K562 (cell line): Measurements from ENCODE around the gene F13A1. TPM values are rescaled to one million over a fixed set of nuclear protein-coding genes. Genes with fewer than 3 reads are reported as not detected.

Experiments used
- ATAC-seq: fragments of 200-7000 bp; cut with Tn5 transposase; 3 replicates; pipeline ENCODE4 v1.9.1; 2020; ENCODE audit warnings: moderate library complexity
- BruUV-seq: library from RNA; stranded (reverse); fragments of 400-500 nt; replicated peaks from 2 replicates; lab custom pipeline; 2021; lab: Mats Ljungman, UMichigan
- CTCF ChIA-PET: fragments of 300-600 bp; formaldehyde crosslinking; extraction: SDS; loops from one replicate; lab custom pipeline; 2021; ENCODE audit warnings: low intra/inter-chr PET ratio; lab: Yijun Ruan, JAX
- POLR2A ChIA-PET: fragments of 300-600, 350-650 bp; sonication (Branson Sonifier 250); formaldehyde crosslinking; extraction: SDS; loops from one replicate; lab custom pipeline; 2021; ENCODE audit warnings: antibody characterized with exemption, inconsistent platforms; lab: Yijun Ruan, JAX
- DNase-seq, 4 experiments: peaks; one replicate each; pipeline versions ENCODE4 v3.0.0 to v3.0.0-alpha.2; 2011 to 2018; ENCODE audit warnings: low spot score in 3 of 4, mixed read lengths in 3 of 4; ENCODE audit errors: extremely low read depth in 1 of 4
- FAIRE-seq: peaks from 2 replicates; lab custom pipeline; 2011; peaks lifted over from hg19 to GRCh38; lab: Jason Lieb, UNC
- H2AFZ ChIP-seq: 2 replicates; pipeline ENCODE4 v1.6.0; 2011; ENCODE audit warnings: low read depth, low read length, control low read depth, inconsistent platforms
- H3K27ac ChIP-seq: fragments of 200-600 bp; 3 replicates; pipeline ENCODE4 v1.8.0; 2011; ENCODE audit warnings: low read depth, mild to moderate bottlenecking, control low read depth, inconsistent platforms, low read length, moderate library complexity, mixed read lengths; ENCODE audit errors: extremely low read depth
- H3K27me3 ChIP-seq, 2 experiments: fragments of 300-600 bp in 1 of 2; 2 replicates in 1 of 2; 3 replicates in 1 of 2; pipeline versions ENCODE4 v1.6.0 to v1.8.0; 2011; ENCODE audit warnings: inconsistent platforms in 2 of 2, low read length in 2 of 2, mild to moderate bottlenecking in 1 of 2, mixed read lengths in 1 of 2, moderate library complexity in 1 of 2; ENCODE audit not compliant: control insufficient read depth in 2 of 2, insufficient read depth in 2 of 2
- H3K36me3 ChIP-seq: fragments of 300-600 bp; 3 replicates; pipeline ENCODE4 v1.8.0; 2011; ENCODE audit warnings: mild to moderate bottlenecking, low read length, inconsistent platforms; ENCODE audit not compliant: control insufficient read depth, insufficient read depth
- H3K4me1 ChIP-seq, 2 experiments: fragments of 200-600 bp in 1 of 2; replicated peaks in 1 of 2; 2 replicates in 1 of 2; 3 replicates in 1 of 2; pipeline versions ENCODE4 v1.5.1 to v1.8.0; 2011; ENCODE audit warnings: inconsistent platforms in 2 of 2, low read length in 2 of 2, mild to moderate bottlenecking in 1 of 2, mixed read lengths in 1 of 2, moderate library complexity in 1 of 2; ENCODE audit not compliant: control insufficient read depth in 2 of 2, insufficient read depth in 2 of 2
- H3K4me2 ChIP-seq: 2 replicates; pipeline ENCODE4 v1.6.1; 2011; ENCODE audit warnings: low read length, control low read depth, inconsistent platforms, mixed read lengths; ENCODE audit not compliant: insufficient read depth
- H3K4me3 ChIP-seq: fragments of 200-600 bp; sonication (generic), shearing (Covaris generic); 2 replicates; pipeline ENCODE4 v1.5.1; 2016; ENCODE audit warnings: control low read depth, inconsistent platforms
- H3K79me2 ChIP-seq: fragments of 200-600 bp; 3 replicates; pipeline ENCODE4 v1.8.0; 2011; ENCODE audit warnings: low read length, inconsistent platforms; ENCODE audit not compliant: control insufficient read depth, insufficient read depth
- H3K9ac ChIP-seq, 2 experiments: 2 replicates each; pipeline versions ENCODE4 v1.6.0 to v1.6.1; 2011; ENCODE audit warnings: low read depth in 2 of 2, low read length in 2 of 2, control low read depth in 1 of 2, inconsistent platforms in 1 of 2, mild to moderate bottlenecking in 1 of 2, mixed read lengths in 1 of 2; ENCODE audit not compliant: insufficient read depth in 1 of 2
- H3K9me1 ChIP-seq: one replicate; pipeline ENCODE4 v1.6.0; 2011; ENCODE audit warnings: inconsistent platforms, mild to moderate bottlenecking, low read length, moderate library complexity; ENCODE audit not compliant: control insufficient read depth, insufficient read depth
- H3K9me3 ChIP-seq: replicated peaks from 2 replicates; pipeline ENCODE4 v1.5.1; 2011; ENCODE audit warnings: low read depth, low read length, inconsistent platforms; ENCODE audit not compliant: control insufficient read depth, insufficient read depth
- H4K20me1 ChIP-seq: replicated peaks from 2 replicates; pipeline ENCODE4 v1.6.1; 2011; ENCODE audit warnings: low read length, inconsistent platforms, mixed read lengths; ENCODE audit not compliant: control insufficient read depth, insufficient read depth
- JUN ChIP-seq, 2 experiments: sonication (generic) in 1 of 2; formaldehyde crosslinking in 1 of 2; IDR thresholded peaks; 2 replicates each; pipeline versions ENCODE4 v1.6.1 to v1.8.0; 2012 to 2022; ENCODE audit warnings: borderline replicate concordance in 2 of 2, mild to moderate bottlenecking in 2 of 2, improper control_type of control experiment in 1 of 2, low read depth in 1 of 2, low read length in 1 of 2, missing genetic modification reagents in 1 of 2
- MCM7 ChIP-seq, 2 experiments: fragments of 450-650 bp; IDR thresholded peaks; 2 replicates each; pipeline ENCODE4 v1.6.1; 2016 to 2018
- PHF8 ChIP-seq: fragments of 200-600 bp; sonication (generic); IDR thresholded peaks from 2 replicates; pipeline ENCODE4 v1.6.1; 2012; ENCODE audit warnings: mixed run types, mild to moderate bottlenecking, inconsistent platforms, low read length, moderate library complexity, borderline replicate concordance
- RBBP5 ChIP-seq: fragments of 200-600 bp; sonication (generic); IDR thresholded peaks from 2 replicates; pipeline ENCODE4 v1.6.1; 2012; ENCODE audit warnings: borderline replicate concordance, mild to moderate bottlenecking, low read length, control low read depth, inconsistent platforms; ENCODE audit not compliant: insufficient read depth, poor library complexity, severe bottlenecking
- SNIP1 ChIP-seq: fragments of 450-650 bp; IDR thresholded peaks from 2 replicates; pipeline ENCODE4 v1.7.1; 2017; ENCODE audit warnings: low read depth, mild to moderate bottlenecking
- SOX6 ChIP-seq: fragments of 450-650 bp; IDR thresholded peaks from 2 replicates; pipeline ENCODE4 v1.6.1; 2014; ENCODE audit warnings: mild to moderate bottlenecking
- SRSF7 ChIP-seq: fragments of 200-400 bp; formaldehyde crosslinking; optimal IDR thresholded peaks from 2 replicates; pipeline ENCODE3; 2017; ENCODE audit warnings: mild to moderate bottlenecking, low read depth, low read length
- ZKSCAN3 ChIP-seq: fragments of 250-450 bp; sonication (Bioruptor Pico); IDR thresholded peaks from 2 replicates; pipeline ENCODE4 v1.4.0; 2020
- ZNF146 ChIP-seq: IDR thresholded peaks from one replicate; pipeline ENCODE4 v1.6.1; 2018; ENCODE audit warnings: missing compliant biosample characterization; ENCODE audit not compliant: unreplicated experiment
- ZNF232 ChIP-seq: sonication (generic); formaldehyde crosslinking; IDR thresholded peaks from 2 replicates; pipeline ENCODE4 v1.8.0; 2022; ENCODE audit warnings: mild to moderate bottlenecking, missing genetic modification reagents
- ZNF282 ChIP-seq: sonication (generic); formaldehyde crosslinking; IDR thresholded peaks from 2 replicates; pipeline ENCODE4 v1.8.1; 2023; ENCODE audit warnings: missing genetic modification reagents
- WGBS: fragments of 100-300 bp; shearing (Covaris generic); methylation state at CpG from one replicate; pipeline ENCODE4 v1.1.6; 2016; ENCODE audit warnings: low coverage, mixed read lengths; ENCODE audit not compliant: insufficient coverage; ENCODE audit errors: missing lambda C conversion rate; 5-methylcytosine and 5-hydroxymethylcytosine counted together
- in situ Hi-C: fragments of 300-500 bp; cut with MboI; formaldehyde crosslinking; loops from 4 replicates; pipeline ENCODE4 v1.15.0; 2018; ENCODE audit warnings: inconsistent platforms, mixed read lengths
- intact Hi-C: fragments of 100-400 bp; cut with micrococcal nuclease; formaldehyde crosslinking; loops from 2 replicates; pipeline ENCODE4 v1.14.2; 2022
- polyA plus RNA-seq, 8 experiments: library from polyadenylated mRNA; depleted of rRNA in 4 of 8; stranded (reverse) in 5 of 8; unstranded in 3 of 8; fragments of >200 nt; fragmentation: Nextera tagmentation in 2 of 8; fragmentation: Illumina TruSeq in 1 of 8; extraction: Ambion mirVana in 2 of 8; extraction: Trizol in 1 of 8; gene quantifications; 2 replicates each; pipeline versions ENCODE4 v1.2.1 to v1.2.3, GENCODE V29; 2011 to 2014; ENCODE audit warnings: inconsistent platforms in 1 of 8, missing spikeins in 1 of 8
- total RNA-seq, 7 experiments: library from RNA; depleted of rRNA in 6 of 7; stranded (reverse); fragments of >200 nt in 6 of 7; fragmentation: Illumina TruSeq in 2 of 7; extraction: Trizol in 2 of 7; gene quantifications; 2 replicates each; pipeline versions ENCODE4 v1.2.1 to v1.2.3, GENCODE V29; 2011 to 2021; ENCODE audit warnings: low replicate concordance in 1 of 7
- TF ChIP-seq, protein P1 (sequence below), 3 experiments: fragments of 200-800 bp in 1 of 3; fragments of 250-450 bp in 1 of 3; fragments of 450-650 bp in 1 of 3; sonication (Bioruptor Pico) in 1 of 3; sonication (Bioruptor generic) in 1 of 3; formaldehyde crosslinking in 1 of 3; IDR thresholded peaks; 2 replicates each; pipeline versions ENCODE4 v1.6.1 to v1.8.0; 2016 to 2022; ENCODE audit warnings: mild to moderate bottlenecking in 2 of 3, missing genetic modification characterization in 2 of 3, missing compliant biosample characterization in 1 of 3, moderate library complexity in 1 of 3
- TF ChIP-seq, protein P2 (sequence below): fragments of 250-450 bp; sonication (Bioruptor Pico); IDR thresholded peaks from 2 replicates; pipeline ENCODE4 v1.5.0; 2020; ENCODE audit warnings: mild to moderate bottlenecking
- TF ChIP-seq, protein P3 (sequence below): fragments of 450-650 bp; formaldehyde crosslinking; IDR thresholded peaks from 2 replicates; pipeline ENCODE4 v1.4.0; 2022; ENCODE audit warnings: missing genetic modification characterization
- TF ChIP-seq, protein P4 (sequence below): sonication (generic); IDR thresholded peaks from 2 replicates; pipeline ENCODE4 v1.6.1; 2016

Gene F13A1
- total and polyA plus RNA-seq, 9 of the 15 experiments (the other 6 are each of a cell fraction or from before 2014, with no cell fraction given): 0.33 TPM; not detected in 8

- no peak for TF ChIP-seq JUN (IDR thresholded peaks at IDR 0.05; ENCODE audit: borderline replicate concordance, low read depth, low read length)
- TF ChIP-seq JUN (CRISPR knock-in tag; IDR thresholded peaks at IDR 0.05; ENCODE audit: borderline replicate concordance): no peak
- TF ChIP-seq ZNF282: no peak
- TF ChIP-seq SRSF7: no peak
- TF ChIP-seq, protein P1, sequence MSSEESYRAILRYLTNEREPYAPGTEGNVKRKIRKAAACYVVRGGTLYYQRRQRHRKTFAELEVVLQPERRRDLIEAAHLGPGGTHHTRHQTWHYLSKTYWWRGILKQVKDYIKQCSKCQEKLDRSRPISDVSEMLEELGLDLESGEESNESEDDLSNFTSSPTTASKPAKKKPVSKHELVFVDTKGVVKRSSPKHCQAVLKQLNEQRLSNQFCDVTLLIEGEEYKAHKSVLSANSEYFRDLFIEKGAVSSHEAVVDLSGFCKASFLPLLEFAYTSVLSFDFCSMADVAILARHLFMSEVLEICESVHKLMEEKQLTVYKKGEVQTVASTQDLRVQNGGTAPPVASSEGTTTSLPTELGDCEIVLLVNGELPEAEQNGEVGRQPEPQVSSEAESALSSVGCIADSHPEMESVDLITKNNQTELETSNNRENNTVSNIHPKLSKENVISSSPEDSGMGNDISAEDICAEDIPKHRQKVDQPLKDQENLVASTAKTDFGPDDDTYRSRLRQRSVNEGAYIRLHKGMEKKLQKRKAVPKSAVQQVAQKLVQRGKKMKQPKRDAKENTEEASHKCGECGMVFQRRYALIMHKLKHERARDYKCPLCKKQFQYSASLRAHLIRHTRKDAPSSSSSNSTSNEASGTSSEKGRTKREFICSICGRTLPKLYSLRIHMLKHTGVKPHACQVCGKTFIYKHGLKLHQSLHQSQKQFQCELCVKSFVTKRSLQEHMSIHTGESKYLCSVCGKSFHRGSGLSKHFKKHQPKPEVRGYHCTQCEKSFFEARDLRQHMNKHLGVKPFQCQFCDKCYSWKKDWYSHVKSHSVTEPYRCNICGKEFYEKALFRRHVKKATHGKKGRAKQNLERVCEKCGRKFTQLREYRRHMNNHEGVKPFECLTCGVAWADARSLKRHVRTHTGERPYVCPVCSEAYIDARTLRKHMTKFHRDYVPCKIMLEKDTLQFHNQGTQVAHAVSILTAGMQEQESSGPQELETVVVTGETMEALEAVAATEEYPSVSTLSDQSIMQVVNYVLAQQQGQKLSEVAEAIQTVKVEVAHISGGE (CRISPR knock-in tag; IDR thresholded peaks at IDR 0.05): no peak
These were observed 196.7 kb downstream of the F13A1 start (continued) for GRCh38 chr6:6123803-6124202.

DNA sequence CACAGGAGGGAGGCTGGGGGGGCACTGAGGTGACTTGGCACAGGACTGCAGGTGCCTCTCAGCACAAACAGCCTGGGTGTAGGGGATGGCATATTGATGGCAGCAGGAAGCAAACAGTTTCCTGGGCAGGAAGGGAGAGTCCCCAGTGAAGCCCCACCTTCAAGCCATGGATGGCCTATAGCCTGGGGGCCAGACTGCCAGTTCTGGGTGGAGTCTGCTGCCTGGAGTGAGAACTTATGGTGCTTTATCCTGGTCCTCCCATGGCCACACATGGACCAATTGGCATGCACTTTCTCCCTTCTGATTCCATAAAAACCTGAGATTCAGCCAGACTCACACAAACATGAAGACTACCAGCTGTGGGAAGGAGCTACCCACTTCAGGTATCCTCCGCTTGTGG is 198.5 kb downstream of the F13A1 start:
- in situ Hi-C loops (no loop called here), intact Hi-C loops (no loop called here)
- ChIA-PET POLR2A (no interaction called here), CTCF (no interaction called here)
- H3K36me3 ChIP-seq: no peaks in the 10 kb centered on the region
- H3K27ac ChIP-seq: no peak overlapping the region
- H3K9me3 ChIP-seq: no peaks in the 10 kb centered on the region
- H3K4me2 ChIP-seq: no peak overlapping the region
- H3K4me3 ChIP-seq: no peak overlapping the region
- ATAC-seq (no peak), DNase-seq (no peak), FAIRE-seq (no peak)
- no peaks in the 10 kb centered on the region for H3K27me3 ChIP-seq
- H4K20me1 ChIP-seq: no peaks in the 10 kb centered on the region
- no peaks in the 10 kb centered on the region for H3K79me2 ChIP-seq
- WGBS: 0% methylated on average over 1 of the region's 1 CpG
- H3K9ac ChIP-seq: no peak overlapping the region
- no peaks in the 10 kb centered on the region for H3K9me1 ChIP-seq
- BruUV-seq: no TSS peak
- no peak overlapping the region for H2AFZ ChIP-seq
- H3K4me1 ChIP-seq: no peaks in the 10 kb centered on the region
- TF ChIP-seq PHF8 (no peak), ZNF232 (CRISPR knock-in tag) (no peak), RBBP5 (no peak), SNIP1 (no peak), MCM7 (IDR thresholded peaks at IDR 0.05) (no peak), SOX6 (no peak), ZKSCAN3 (no peak), ZNF146 (no peak)
- TF ChIP-seq, protein P2, sequence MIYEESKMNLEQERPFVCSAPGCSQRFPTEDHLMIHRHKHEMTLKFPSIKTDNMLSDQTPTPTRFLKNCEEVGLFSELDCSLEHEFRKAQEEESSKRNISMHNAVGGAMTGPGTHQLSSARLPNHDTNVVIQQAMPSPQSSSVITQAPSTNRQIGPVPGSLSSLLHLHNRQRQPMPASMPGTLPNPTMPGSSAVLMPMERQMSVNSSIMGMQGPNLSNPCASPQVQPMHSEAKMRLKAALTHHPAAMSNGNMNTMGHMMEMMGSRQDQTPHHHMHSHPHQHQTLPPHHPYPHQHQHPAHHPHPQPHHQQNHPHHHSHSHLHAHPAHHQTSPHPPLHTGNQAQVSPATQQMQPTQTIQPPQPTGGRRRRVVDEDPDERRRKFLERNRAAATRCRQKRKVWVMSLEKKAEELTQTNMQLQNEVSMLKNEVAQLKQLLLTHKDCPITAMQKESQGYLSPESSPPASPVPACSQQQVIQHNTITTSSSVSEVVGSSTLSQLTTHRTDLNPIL: no peak
- TF ChIP-seq, protein P3, sequence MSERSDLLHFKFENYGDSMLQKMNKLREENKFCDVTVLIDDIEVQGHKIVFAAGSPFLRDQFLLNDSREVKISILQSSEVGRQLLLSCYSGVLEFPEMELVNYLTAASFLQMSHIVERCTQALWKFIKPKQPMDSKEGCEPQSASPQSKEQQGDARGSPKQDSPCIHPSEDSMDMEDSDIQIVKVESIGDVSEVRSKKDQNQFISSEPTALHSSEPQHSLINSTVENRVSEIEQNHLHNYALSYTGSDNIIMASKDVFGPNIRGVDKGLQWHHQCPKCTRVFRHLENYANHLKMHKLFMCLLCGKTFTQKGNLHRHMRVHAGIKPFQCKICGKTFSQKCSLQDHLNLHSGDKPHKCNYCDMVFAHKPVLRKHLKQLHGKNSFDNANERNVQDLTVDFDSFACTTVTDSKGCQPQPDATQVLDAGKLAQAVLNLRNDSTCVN (CRISPR knock-in tag): no peak
- TF ChIP-seq, protein P4, sequence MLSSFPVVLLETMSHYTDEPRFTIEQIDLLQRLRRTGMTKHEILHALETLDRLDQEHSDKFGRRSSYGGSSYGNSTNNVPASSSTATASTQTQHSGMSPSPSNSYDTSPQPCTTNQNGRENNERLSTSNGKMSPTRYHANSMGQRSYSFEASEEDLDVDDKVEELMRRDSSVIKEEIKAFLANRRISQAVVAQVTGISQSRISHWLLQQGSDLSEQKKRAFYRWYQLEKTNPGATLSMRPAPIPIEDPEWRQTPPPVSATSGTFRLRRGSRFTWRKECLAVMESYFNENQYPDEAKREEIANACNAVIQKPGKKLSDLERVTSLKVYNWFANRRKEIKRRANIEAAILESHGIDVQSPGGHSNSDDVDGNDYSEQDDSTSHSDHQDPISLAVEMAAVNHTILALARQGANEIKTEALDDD: no peak
